ENCODE data around the gene SEC61A2.

GRCh38 chr10:12111528-12111927, 17.9 kb upstream of the SEC61A2 start:
- TF ChIP-seq FOXM1 (IDR thresholded peaks at IDR 0.05; ENCODE audit: borderline replicate concordance, low read depth) (no peak), EP300 (IDR thresholded peaks at IDR 0.05; ENCODE audit: borderline replicate concordance) (no peak), MAX (IDR thresholded peaks at IDR 0.05) (no peak), USF1 (IDR thresholded peaks at IDR 0.05) (no peak), CEBPB (IDR thresholded peaks at IDR 0.05) (no peak), YY1 (IDR thresholded peaks at IDR 0.05; ENCODE audit: low read depth) (no peak)

Data from Ishikawa (cell line).